ENCODE results near the gene RNF187. TPM values are rescaled to one million over a fixed set of nuclear protein-coding genes. Genes with fewer than 3 reads are reported as not detected.

Gene RNF187
- total and polyA plus RNA-seq, 2 of the 13 experiments (the other 11 are each of a cell fraction or from before 2014, with no cell fraction given): 41.3 to 59.4 TPM

DNA sequence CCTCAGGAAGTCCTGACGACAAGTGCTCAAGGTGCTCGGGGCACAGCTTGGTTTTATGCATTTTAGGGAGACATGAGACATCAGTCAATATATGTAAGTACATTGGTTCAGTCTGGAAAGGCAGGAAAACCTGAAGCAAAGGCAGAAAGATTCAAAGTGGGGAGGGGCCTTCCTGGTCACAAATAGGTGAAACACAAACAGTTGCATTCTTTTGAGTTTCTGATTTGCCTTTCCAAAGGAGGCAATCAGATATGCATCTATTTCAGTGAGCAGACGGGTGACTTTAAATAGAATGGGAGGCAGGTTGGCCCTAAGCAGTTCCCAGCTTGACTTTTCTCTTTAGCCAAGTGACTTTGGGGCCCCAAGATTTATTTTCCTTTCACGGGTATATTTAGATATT is 8.9 kb upstream of the RNF187 start (continued):
- TF ChIP-seq, protein P1, sequence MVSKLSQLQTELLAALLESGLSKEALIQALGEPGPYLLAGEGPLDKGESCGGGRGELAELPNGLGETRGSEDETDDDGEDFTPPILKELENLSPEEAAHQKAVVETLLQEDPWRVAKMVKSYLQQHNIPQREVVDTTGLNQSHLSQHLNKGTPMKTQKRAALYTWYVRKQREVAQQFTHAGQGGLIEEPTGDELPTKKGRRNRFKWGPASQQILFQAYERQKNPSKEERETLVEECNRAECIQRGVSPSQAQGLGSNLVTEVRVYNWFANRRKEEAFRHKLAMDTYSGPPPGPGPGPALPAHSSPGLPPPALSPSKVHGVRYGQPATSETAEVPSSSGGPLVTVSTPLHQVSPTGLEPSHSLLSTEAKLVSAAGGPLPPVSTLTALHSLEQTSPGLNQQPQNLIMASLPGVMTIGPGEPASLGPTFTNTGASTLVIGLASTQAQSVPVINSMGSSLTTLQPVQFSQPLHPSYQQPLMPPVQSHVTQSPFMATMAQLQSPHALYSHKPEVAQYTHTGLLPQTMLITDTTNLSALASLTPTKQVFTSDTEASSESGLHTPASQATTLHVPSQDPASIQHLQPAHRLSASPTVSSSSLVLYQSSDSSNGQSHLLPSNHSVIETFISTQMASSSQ (IDR thresholded peaks at IDR 0.05; ENCODE audit: low read depth): no peak
- TF ChIP-seq, protein P1 (CRISPR knock-in tag; IDR thresholded peaks at IDR 0.05; ENCODE audit: borderline replicate concordance): no peak

DNA sequence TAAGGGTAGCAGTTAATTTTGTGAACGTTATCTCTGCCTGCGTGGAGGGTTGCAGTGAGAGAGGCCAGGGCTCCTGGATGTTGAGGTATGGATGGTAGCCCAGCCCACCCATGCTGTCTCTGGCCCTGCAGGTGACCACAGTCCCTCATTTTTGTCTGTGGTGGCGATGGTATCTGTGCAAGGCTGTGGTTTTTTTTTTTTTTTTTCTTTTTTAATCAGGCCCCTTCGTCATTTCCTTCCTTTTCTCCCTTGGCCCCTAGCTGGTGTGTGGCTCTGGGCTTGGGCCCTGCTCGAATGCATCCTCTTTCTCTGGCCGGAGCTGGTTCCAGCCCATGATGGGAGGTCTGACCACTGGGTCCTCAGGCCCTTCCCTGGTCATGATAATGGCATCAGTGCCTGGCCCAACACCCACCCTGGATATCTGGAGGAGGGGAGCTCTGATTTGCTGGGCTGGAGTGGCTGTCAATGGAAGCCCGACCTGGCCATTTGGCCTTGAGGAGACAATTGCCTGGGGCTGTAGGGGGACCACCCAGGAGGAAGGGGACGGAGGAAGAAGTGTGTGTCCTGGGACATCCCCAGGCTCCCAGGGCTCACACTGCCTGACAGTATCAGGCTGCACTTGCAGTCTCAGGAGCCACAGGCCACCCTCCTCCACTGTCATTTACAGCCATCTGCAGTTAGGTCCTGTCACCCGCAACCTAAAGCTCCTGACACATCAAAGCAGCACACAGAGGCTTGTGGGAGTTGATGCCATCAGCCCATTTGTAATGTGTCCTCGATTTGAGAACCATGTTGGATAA is 8.1 kb upstream of the RNF187 start:
- intact Hi-C loops (cut with micrococcal nuclease; ENCODE audit: unreplicated experiment): no loop called here
- Histone ChIP-seq H3K4me1 (ENCODE audit: insufficient read depth, low read length) (peaks cover 56% of the 10 kb centered on the region), H3K4me3 (replicated peaks in 1 of 3; ENCODE audit: insufficient read depth in 1 of 3, low read depth in 2 of 3, low read length in 3 of 3) (no peak overlapping the region), H3K9ac (ENCODE audit: insufficient read depth, low read depth, low read length) (no peak overlapping the region), H3K27me3 (ENCODE audit: control insufficient read depth in 1 of 2, insufficient read depth in 2 of 2, low read length in 2 of 2) (peaks cover 0 to 3% of the 10 kb centered on the region in 2 experiments; a peak in 1 of 5 replicates), H3K9me3 (ENCODE audit: low read length) (no peaks in the 10 kb centered on the region), H3K79me2 (ENCODE audit: insufficient read depth, low read length) (no peaks in the 10 kb centered on the region), H2AFZ (ENCODE audit: low read length) (no peak overlapping the region), H3K4me2 (ENCODE audit: low read depth, low read length) (peak overlapping the region; percentile 71), H3K36me3 (replicated peaks in 1 of 2; ENCODE audit: control insufficient read depth in 1 of 2, insufficient read depth in 2 of 2, low read length in 2 of 2) (no peaks in the 10 kb centered on the region), H4K20me1 (ENCODE audit: insufficient read depth, low read length) (no peaks in the 10 kb centered on the region), H3K27ac (ENCODE audit: extremely low read length, insufficient read depth, low read length) (no peak overlapping the region)
- no TSS peak for BruUV-seq (replicated peaks)
- WGBS (ENCODE audit: low lambda C conversion rate): 55% methylated on average over 9 of the region's 10 CpGs
- in situ Hi-C loops (cut with HindIII; ENCODE audit: extremely low pct_ligation_motif_present, low pct_unique_long_range_greater_than_20kb): no loop called here
- FAIRE-seq (no peak), DNase-seq (ENCODE audit: low spot score) (no peak), ATAC-seq (peak; percentile 62)
- ChIA-PET POLR2A (interaction anchor here (0.7 kb wide), 1 partner anchor 11 kb away, joined by 3 read pairs; no protein-coding TSS in a partner anchor), CTCF (ENCODE audit: low intra/inter-chr PET ratio, low total read pairs) (no interaction called here)
- TF ChIP-seq SUZ12 (IDR thresholded peaks at IDR 0.05; ENCODE audit: low read depth, low read length) (no peak), GABPA (IDR thresholded peaks at IDR 0.05; ENCODE audit: low read depth, low read length) (no peak), GABPA (CRISPR knock-in tag; IDR thresholded peaks at IDR 0.05; ENCODE audit: low read depth) (no peak)
- TF ChIP-seq, protein P2, sequence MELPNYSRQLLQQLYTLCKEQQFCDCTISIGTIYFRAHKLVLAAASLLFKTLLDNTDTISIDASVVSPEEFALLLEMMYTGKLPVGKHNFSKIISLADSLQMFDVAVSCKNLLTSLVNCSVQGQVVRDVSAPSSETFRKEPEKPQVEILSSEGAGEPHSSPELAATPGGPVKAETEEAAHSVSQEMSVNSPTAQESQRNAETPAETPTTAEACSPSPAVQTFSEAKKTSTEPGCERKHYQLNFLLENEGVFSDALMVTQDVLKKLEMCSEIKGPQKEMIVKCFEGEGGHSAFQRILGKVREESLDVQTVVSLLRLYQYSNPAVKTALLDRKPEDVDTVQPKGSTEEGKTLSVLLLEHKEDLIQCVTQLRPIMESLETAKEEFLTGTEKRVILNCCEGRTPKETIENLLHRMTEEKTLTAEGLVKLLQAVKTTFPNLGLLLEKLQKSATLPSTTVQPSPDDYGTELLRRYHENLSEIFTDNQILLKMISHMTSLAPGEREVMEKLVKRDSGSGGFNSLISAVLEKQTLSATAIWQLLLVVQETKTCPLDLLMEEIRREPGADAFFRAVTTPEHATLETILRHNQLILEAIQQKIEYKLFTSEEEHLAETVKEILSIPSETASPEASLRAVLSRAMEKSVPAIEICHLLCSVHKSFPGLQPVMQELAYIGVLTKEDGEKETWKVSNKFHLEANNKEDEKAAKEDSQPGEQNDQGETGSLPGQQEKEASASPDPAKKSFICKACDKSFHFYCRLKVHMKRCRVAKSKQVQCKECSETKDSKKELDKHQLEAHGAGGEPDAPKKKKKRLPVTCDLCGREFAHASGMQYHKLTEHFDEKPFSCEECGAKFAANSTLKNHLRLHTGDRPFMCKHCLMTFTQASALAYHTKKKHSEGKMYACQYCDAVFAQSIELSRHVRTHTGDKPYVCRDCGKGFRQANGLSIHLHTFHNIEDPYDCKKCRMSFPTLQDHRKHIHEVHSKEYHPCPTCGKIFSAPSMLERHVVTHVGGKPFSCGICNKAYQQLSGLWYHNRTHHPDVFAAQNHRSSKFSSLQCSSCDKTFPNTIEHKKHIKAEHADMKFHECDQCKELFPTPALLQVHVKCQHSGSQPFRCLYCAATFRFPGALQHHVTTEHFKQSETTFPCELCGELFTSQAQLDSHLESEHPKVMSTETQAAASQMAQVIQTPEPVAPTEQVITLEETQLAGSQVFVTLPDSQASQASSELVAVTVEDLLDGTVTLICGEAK (IDR thresholded peaks at IDR 0.05): no peak
- TF ChIP-seq, protein P2 (CRISPR knock-in tag; IDR thresholded peaks at IDR 0.05): no peak
